A172 (cell line): Measurements from ENCODE around the gene MYO1E. TPM values are rescaled to one million over a fixed set of nuclear protein-coding genes. Genes with fewer than 3 reads are reported as not detected.

Experiments
- DNase-seq: peaks from one replicate; pipeline ENCODE4 v3.0.0-alpha.2; 2015; ENCODE audit warnings: low spot score
- total RNA-seq: library from RNA; depleted of rRNA; stranded (reverse); fragments of >200 nt; shearing (Covaris generic); gene quantifications from 2 replicates; pipeline ENCODE4 v1.2.3, GENCODE V29; 2014

The MYO1E gene
- total RNA-seq, 1 experiment from 2014 or later = 25.6 TPM

DNA sequence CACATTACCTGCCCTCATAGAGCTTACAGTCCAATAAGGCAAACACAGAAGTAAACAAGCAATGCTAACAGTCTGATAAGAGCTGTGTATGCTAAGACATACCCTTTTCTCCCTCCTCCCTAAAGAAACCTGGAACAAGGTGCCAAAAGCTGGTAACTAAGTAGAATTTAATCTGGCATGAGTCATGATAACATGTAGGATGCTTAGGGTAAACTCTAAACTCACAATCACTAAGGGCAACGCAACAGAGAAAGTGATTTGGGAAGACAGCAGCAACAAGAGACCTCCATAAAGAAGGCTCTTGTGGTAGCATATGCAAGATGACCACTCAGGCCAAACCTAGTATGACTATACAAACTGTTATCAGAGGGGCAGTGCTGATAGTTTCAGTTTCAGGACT lies 55.5 kb downstream of the MYO1E start:
- DNase-seq = no peak

DNA sequence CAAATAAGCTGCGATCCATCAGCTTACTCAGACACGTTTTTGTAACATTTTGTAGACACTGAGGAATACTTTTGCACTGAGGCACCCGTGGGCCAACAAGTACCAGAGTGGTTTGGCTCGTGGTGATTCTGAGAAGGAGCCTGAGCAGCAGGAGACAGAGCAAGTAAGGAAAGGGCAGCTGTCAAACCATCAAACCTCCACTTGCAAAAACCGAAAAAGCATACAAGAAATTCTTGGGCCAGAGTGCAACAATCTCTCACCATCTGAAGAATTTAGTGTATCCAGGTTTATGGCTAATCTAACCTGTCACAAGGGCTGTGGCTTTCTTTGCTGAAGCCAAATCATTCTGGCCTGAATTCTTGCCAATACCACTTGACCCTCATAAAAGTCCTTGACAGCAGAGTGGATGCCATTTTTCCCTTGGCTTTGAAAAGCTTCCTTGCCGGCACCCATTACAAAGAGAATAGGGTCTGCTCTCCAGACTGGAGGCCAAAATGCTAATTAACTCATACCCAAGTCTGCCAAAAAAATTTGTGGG lies 56.7 kb downstream of the MYO1E start:
- peak; percentile 76 for DNase-seq

DNA sequence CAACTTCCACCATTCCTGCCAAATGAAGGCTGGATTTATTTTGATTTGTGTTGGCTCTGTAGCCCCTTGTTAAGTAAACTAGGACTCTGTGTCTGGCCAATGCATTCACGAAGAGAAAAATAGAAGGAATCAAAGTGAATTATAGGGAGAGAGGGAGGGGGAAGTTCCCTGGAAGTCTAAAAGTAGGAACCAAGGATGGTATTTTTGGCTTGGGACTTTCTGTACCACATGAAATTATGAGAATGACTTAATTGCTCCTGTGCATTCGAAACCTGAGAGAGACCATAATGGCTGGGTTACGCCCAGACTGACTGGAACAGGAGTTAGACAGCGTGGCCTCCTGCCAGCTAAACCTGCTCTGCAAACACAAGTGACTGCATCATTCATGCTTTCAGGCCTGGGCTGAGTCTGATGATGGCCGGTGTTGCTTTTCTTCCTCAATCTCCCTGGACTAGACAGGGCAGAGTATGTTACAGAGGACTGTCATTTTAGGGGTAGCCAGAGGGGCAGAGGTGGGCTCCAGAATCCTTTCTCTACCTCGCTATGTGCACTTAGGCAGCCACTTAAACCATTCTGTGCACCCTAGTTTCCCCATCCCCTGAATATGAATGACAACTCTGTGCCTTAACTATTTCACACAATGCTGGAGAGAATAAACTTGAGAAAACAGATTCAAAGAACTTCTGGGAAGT lies 58.9 kb downstream of the MYO1E start:
- peak; percentile 42 for DNase-seq

DNA sequence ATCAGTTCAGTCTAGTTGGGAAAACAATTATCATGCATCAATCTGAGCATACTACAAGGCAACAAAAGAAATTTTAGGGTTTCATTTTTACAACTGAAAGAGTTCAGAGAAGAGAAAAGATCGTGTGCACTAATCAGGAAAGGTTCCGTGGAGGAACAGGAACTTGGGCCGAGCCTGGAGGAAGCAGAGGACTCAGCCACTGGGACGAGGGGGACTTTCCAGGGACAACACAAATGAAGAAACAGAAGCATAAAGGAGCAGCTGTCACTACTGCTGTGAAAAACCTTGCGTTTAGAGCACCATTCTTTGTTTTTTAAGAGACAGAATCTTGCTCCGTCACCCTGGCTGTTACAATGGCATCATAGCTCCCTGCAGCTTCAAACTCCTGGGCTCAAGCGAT lies 60.5 kb downstream of the MYO1E start:
- DNase-seq = no peak

DNA sequence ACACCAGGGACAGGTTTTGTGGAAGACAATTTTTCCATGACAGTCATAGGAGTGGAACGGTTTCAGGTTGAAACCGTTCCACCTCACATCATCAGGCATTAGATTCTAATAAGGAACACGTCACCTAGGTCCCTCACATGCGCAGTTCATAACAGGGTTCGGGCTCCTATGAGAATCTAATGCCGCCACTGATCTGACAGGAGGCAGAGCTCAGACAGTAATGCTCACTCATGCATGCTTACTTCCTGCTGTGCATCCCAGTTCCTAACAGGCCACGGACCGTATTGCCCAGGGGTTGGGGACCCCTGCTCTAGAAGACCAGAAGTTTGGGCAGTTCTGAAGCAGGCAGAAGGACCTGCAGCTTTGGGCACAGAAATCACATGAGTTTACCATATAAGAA lies 61.5 kb downstream of the MYO1E start:
- DNase-seq = no peak

DNA sequence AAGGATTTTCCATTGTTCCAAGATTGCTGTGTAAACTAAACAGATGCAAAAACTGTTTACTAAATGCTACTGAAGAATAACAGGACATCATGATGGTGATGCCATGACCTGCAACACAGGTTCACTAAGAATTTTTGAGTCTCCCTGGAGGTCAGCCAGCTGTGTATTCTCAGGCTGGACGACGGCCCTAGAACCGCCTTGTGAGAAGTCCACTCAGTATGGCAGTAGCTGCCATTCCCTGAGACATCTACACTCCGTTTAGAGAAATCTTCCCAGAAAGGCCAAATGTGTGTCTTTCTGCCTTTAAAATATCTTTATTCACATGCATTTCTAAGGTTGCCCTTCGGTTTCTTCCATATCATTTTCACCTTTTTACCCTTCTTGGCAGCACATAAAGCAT lies 63.3 kb downstream of the MYO1E start:
- DNase-seq = no peak

DNA sequence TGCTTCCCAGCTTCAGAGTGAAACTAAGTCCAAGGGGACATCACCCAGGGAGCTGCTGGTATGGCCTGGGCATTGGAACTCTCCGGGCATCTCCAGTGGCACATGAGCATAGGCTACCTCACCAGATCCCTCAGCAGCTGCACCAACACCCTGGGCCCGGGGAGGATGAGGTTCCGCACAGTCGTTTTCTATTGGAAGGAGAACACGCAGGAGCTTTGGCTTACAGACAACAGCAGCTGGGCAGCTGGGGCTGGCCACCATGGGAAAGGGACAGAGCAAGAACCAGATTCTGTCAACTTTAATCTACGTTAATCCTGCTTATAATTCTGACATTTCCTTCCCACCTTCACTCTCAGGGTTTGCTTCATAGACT lies 65.5 kb downstream of the MYO1E start:
- no peak for DNase-seq

DNA sequence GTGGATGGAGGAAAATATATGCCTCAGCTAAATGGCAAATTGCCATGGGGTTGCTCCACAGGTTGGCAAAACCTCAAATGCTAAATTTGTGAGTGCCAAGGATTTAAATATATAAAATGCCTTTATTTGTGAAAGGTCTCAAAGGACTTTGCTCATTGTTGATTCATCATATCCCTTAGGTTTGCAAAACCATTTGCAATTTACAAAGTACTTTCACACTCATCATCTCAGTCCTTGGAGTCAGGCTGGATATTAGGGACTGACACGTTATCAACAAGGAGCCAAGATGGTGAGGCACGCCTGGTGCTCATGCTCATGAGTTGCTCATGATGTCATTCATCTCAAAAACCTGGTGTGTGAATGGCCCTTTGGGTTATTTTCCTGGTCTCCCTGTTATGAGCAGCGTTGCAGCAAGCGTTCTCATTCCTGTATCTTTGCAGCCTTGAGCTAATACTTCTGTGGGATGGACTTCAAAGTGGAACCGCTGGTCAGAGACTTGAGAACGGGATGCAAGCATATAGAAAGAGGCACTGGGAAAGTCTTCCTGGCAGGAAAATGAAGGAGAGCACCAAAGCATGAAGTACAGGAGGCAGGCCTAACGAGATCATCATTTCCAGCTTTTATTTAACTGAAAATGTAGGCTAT lies 66.0 kb downstream of the MYO1E start:
- no peak for DNase-seq

DNA sequence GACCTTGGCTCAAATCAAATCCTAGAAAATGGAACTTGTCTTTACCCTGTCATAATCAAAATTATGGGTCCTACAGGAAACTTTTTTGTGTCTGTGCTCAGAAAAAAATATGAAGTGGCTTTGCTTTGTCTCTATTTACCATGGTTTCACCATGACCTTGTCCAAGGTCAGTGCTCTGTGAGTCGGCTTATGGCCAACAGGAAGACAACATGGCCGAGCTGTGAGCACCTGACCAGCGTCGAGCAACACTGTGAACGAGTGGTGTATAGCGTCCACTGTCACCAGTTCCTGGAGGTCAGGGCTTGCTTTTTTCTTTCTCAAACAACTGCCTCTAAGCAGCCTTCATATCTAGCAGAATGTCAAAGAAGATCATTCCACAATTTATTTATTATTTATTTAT lies 67.9 kb downstream of the MYO1E start:
- no peak for DNase-seq

DNA sequence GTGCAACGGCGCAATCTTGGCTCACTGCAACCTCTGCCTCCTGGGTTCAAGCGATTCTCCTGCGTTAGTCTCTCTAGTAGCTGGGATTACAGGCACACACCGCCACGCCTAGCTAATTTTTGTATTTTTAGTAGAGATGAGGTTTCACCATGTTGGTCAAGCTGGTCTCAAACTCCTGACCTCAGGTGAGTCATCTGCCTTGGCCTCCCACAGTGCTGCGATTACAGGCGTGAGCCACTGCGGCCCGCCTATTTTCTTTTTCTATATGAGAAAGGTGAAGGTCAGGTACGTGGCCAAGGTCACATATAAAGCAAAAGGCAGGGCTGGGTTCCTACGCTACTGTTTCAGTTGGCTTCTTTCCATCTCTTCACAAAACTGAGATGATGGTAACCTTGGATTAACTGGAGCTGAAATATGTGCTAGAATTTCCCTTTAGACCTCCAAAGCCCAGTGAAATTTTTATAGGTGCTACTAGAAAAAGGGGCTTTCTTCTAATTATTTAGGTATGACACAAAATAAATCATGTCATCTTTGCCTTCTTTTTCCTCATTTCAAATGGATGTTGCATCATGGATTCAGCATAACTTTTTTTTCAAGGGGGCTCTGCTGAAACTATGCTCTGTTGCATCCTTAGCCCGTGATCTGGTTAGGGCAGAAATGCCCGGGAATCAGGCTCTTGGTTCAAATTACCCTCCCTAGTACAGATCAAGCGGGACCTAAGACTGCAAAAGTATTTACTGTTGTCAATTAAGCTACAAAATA lies 68.5 kb downstream of the MYO1E start:
- peak; percentile 53 for DNase-seq

DNA sequence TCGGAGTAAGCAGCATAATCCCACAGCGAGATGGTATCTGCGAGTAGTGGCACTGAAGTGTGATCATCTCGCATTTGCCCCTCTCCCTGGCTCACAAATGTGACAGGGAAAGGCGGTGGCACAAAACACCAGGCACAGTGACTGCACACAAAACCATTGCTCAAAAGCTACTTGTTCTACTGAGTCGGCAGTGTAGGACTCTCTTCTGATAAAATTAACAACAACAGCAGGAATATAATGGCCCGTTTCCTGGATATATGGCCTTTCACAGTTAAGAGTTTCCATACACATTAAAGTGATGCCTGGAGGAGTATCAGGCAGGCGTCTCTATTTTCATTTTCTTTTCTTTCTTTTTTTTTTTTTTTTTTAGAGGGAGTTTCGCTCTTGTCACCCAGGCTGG lies 69.0 kb downstream of the MYO1E start:
- DNase-seq = no peak

DNA sequence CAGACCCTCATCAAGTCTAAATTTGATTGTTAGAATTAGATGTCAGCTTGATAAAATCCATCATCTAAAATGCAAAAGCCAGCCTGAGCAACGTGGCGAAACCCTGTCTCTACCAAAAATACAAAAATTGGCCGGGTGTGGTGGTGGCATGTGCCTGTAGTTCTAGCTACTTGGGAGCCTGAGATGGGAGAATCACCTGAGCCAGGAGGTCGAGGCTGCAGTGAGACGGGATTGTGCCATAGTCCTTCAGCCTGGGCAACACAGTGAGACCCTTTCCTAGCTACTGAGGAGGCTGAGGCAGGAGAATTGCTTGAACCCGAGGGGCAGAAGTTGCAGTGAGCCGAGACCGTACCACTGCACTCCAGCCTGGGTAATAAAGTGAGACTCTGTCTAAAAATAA lies 69.5 kb downstream of the MYO1E start:
- no peak for DNase-seq

DNA sequence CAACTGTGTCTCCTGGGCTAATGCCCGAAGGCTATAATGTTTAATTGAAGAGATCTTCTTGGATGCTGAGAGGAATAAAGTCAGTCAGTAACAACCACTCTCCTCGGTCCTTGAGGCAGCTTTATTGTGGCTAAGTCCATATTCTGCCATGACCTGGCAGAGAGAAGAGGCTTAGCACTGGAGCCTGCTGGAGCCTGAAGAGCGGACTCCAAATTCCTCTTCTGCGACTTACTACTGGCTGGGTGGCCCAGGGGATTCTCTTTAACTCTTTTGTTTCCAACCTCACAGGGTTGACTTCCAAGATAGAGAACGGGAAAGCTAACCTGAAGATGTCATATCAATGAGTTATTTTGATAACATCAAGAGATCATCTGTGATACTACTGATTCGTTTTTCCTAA lies 71.1 kb downstream of the MYO1E start:
- no peak for DNase-seq

DNA sequence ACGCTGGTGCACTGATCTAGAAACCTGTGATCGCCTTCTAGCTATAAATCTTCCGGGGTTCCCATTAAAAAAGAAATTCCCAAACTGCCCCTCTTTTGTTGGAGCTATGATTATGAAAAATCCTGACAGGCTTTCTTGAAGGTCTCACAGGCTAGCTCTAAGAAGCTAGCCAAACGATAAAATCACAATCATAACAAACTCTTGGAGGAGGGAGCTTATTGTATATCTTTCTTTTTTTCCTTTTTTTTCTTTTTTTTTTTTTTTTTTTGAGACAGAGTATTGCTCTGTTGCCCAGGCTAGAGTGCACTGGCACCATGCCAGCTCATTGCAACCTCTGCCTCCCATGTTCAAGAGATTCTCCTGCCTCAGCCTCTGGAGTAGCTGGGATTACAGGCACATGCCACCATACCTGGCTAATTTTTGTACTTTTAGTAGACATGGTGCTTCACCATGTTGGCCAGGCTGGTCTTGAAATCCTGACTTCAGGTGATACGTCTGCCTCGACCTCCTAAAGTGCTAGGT lies 72.0 kb downstream of the MYO1E start:
- DNase-seq = no peak

DNA sequence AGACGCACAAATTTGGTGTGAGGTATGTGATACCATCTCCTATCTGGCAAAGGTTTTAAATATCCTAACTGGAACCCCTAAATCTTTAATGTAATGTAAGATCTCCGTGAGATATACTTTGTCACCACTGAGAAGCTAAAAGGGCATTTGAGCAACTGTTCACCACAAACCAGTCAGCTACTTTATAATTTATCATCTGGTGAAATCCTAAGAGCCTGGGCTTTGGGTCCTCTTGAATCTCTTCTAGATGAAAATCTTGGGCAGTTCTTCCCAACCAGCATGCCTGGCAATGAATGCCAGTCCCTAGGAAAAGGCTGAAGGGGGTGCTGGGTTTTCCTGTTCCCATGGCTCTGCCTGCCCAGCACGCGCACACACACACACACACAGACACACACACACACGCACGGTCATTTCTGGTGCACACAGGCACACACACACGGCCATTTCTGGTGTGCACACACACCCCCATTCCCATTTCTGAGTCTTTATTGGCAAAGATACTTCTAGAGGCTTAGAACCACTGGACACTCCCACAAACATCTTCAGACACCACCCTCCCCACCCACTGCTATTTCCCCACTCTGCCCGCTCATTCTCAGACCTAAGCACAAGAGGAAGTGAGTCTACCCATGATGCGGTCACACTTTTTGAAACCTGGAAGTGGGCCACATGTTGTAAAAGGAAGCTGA lies 72.6 kb downstream of the MYO1E start:
- DNase-seq = peak; percentile 94

DNA sequence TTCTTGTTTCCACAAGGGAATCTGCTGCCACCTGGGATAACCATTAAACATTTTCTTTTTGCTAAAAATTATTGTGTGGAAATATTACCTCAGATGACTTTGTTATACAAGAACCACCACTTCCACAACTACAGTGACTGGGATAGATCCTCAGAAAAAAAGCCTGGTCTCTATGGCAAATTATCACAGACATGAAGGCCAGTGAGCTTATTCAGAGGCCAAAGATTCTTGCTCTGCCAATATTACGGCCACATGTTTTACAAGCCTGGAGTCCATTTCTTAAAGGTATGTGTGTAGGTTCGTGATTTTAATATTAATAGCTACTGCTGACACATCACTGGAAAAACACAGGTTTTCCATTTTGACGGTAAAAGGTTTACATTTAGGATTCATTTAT lies 73.8 kb downstream of the MYO1E start:
- no peak for DNase-seq

DNA sequence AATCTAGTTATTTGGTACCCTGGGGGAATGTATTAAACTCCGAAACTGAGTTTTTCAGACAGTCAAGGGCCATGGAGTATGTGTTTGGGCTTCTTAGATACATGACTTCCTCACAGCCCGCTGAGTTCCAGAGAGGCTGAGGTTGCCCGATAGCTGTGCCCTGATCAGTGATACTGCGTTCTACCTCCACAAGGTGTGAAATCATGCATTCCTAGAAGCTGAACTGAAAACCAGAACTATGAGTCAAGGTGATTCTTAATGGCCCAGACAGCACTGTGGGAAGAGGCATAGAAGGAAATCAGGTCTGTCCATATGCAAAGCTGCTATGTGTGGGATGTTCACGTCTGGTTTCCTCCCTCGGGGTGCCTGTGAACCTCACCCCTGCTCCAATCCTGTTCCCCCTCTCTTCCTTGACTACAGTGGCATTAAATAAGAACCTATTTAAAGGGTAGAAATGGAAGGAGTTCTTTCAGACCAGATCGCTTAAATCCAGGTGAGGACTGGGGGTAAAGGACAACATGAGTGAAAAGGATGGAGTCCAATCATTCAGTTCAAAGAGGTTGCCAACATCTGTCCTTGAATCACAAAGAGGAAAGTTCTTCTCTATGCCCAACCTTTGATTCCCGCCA lies 74.3 kb downstream of the MYO1E start:
- no peak for DNase-seq

DNA sequence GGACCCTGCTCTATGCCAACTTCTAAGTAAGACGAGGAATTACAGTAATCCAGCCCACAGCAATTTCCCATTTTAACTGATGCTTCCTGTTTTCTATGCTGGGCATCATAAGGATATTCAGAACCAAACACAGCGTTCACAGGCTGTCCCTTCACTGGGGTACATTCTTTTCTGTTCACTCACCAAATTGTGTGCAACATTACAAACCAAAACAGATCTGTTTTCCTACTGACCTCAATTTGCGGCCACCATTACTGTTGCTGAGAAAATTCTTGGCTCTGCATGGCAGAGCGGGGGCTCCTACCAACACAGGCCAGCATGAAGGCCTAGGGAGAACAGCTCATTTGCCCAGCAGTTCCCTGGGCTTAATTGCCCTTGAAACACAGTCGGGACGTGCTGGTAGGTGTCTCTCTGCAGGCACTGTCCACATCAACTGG lies 76.5 kb downstream of the MYO1E start:
- peak; percentile 70 for DNase-seq

DNA sequence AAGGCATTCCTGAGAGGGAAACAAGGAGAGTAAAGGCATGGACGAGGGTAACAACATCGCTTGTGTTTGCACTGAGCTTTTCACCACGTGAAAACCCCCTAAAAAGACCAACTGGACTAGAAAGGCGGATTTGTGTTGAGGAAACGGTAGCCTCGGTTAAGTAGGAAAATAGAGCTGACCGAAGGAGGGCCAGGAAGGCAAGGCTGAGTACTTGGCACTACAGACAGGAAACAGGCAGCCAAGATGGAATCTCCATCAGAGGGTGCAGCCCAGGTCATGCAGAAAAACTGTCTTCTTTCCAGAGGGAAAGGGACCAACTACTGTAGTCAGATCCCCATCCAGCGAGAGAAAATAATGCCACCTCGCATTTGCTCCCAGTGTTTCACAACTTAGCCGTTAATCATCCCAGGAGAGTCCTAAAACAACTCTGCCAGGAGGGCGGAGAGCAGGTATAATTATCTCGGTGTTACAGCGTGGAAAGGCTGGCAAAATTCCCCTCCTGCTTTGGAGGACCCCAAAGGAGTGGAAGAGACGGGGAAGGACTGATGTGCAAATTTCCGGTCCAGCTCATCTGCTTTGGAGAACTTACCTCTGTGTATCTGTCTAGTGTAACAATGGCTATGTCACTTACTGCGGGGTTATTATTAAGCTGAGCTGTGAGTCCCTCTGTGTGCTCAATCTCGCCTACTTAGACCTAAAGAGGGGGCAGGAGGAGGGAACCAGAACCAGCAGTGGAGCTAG lies 77.2 kb downstream of the MYO1E start:
- DNase-seq = peak; percentile 61

DNA sequence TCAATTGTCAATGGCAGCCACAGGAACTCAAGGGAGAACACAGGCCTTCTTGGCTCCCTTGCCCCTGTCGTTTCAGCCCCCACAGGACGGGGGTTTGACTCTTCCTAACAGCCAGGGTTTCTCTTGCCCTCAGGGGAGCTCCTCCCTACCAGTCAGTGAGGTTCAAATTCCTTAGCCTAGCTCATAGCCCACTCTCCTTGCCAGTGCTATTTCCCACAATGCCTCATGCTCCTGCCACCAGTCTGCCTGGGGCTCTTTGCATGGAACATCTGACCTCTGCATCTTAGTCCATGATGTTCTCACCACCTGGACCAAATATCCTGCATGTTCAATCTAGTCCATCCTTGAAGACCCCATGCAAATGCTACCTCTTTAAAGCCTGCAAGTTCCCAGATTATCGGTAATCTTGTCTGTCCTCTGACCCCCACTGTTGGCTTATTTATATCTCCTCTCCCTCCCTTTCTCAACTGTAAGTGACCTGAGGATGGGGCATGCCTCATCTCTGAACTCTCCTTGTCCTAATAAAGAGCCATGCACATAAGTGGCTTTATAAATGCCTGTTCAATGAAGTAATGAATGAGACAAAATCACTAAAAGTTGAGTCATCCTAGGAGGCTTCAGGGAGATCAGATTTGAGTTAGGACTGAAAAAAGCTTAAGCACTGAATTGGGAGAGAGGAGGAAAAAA lies 78.0 kb downstream of the MYO1E start:
- peak; percentile 78 for DNase-seq
